ENCODE results near the gene LMCD1. TPM values are rescaled to one million over a fixed set of nuclear protein-coding genes. Genes with fewer than 3 reads are reported as not detected.

LMCD1 gene
- total RNA-seq, 2 donors from 2014 or later, result 2.2 to 2.9 TPM

GRCh38 chr3:8581806-8582445 is 80.3 kb downstream of the LMCD1 start:
- Mint-ChIP-seq H3K4me1 (ENCODE audit: low read depth) (no peaks in the 10 kb centered on the region), H3K4me3 (no peak overlapping the region), H3K27ac (no peak overlapping the region), H3K9me3 (peaks cover 0 to 1% of the 10 kb centered on the region in 2 donors), H3K36me3 (ENCODE audit: insufficient read depth in 2 of 2) (no peaks in the 10 kb centered on the region), H3K27me3 (ENCODE audit: low read depth) (no peaks in the 10 kb centered on the region)
- ATAC-seq (replicated peaks in 1 of 2) (no peak), DNase-seq (no peak)

- DNase-seq (no peak), ATAC-seq (replicated peaks in 1 of 2) (no peak)
- Mint-ChIP-seq H3K27ac (no peak overlapping the region), H3K36me3 (ENCODE audit: insufficient read depth in 2 of 2) (no peaks in the 10 kb centered on the region), H3K9me3 (peaks cover 0 to 1% of the 10 kb centered on the region in 2 donors), H3K4me1 (ENCODE audit: low read depth) (no peaks in the 10 kb centered on the region), H3K27me3 (ENCODE audit: low read depth) (no peaks in the 10 kb centered on the region), H3K4me3 (no peak overlapping the region)
Observed at GRCh38 chr3:8584661-8585060, 83.0 kb downstream of the LMCD1 start.

GRCh38 chr3:8589880-8590556 is 88.4 kb downstream of the LMCD1 start:
- Mint-ChIP-seq H3K9me3 (no peaks in the 10 kb centered on the region), H3K27me3 (ENCODE audit: low read depth) (no peaks in the 10 kb centered on the region), H3K4me3 (no peak overlapping the region), H3K36me3 (ENCODE audit: insufficient read depth in 2 of 2) (no peaks in the 10 kb centered on the region), H3K4me1 (ENCODE audit: low read depth) (no peaks in the 10 kb centered on the region), H3K27ac (no peak overlapping the region)
- ATAC-seq (replicated peaks in 1 of 2) (no peak), DNase-seq (no peak)

- Mint-ChIP-seq H3K27ac (no peak overlapping the region), H3K4me1 (ENCODE audit: low read depth) (no peaks in the 10 kb centered on the region), H3K4me3 (no peak overlapping the region), H3K9me3 (no peaks in the 10 kb centered on the region), H3K27me3 (ENCODE audit: low read depth) (no peaks in the 10 kb centered on the region), H3K36me3 (ENCODE audit: insufficient read depth in 2 of 2) (no peaks in the 10 kb centered on the region)
- no peak for ATAC-seq (replicated peaks in 1 of 2)
- DNase-seq, result no peak
Observed at GRCh38 chr3:8593021-8593827, 91.6 kb downstream of the LMCD1 start.

GRCh38 chr3:8595252-8595651 is 93.6 kb downstream of the LMCD1 start:
- DNase-seq (no peak), ATAC-seq (replicated peaks in 1 of 2) (no peak)
- Mint-ChIP-seq H3K4me1 (ENCODE audit: low read depth) (no peaks in the 10 kb centered on the region), H3K9me3 (no peaks in the 10 kb centered on the region), H3K4me3 (no peak overlapping the region), H3K36me3 (ENCODE audit: insufficient read depth in 2 of 2) (no peaks in the 10 kb centered on the region), H3K27me3 (ENCODE audit: low read depth) (no peaks in the 10 kb centered on the region), H3K27ac (no peak overlapping the region)

- no peak for ATAC-seq (replicated peaks in 1 of 2)
- no peak overlapping the region for H3K4me3 Mint-ChIP-seq
- H3K27ac Mint-ChIP-seq, result no peak overlapping the region
- no peak for DNase-seq
- no peaks in the 10 kb centered on the region for H3K36me3 Mint-ChIP-seq (ENCODE audit: insufficient read depth in 2 of 2)
- no peaks in the 10 kb centered on the region for H3K9me3 Mint-ChIP-seq
- no peaks in the 10 kb centered on the region for H3K4me1 Mint-ChIP-seq (ENCODE audit: low read depth)
- H3K27me3 Mint-ChIP-seq (ENCODE audit: low read depth), result no peaks in the 10 kb centered on the region
Observed at GRCh38 chr3:8595695-8596115, 94.1 kb downstream of the LMCD1 start.

GRCh38 chr3:8596321-8597218 is 94.9 kb downstream of the LMCD1 start:
- no peak for ATAC-seq (replicated peaks in 1 of 2)
- H3K27me3 Mint-ChIP-seq (ENCODE audit: low read depth), result no peaks in the 10 kb centered on the region
- H3K36me3 Mint-ChIP-seq (ENCODE audit: insufficient read depth in 2 of 2), result no peaks in the 10 kb centered on the region
- no peaks in the 10 kb centered on the region for H3K4me1 Mint-ChIP-seq (ENCODE audit: low read depth)
- no peak overlapping the region for H3K27ac Mint-ChIP-seq
- H3K9me3 Mint-ChIP-seq, result no peaks in the 10 kb centered on the region
- no peak for DNase-seq
- H3K4me3 Mint-ChIP-seq, result no peak overlapping the region

- H3K4me1 Mint-ChIP-seq (ENCODE audit: low read depth), result no peaks in the 10 kb centered on the region
- no peaks in the 10 kb centered on the region for H3K27me3 Mint-ChIP-seq (ENCODE audit: low read depth)
- H3K4me3 Mint-ChIP-seq, result no peak overlapping the region
Observed at GRCh38 chr3:8597219-8597853, 95.7 kb downstream of the LMCD1 start.

GRCh38 chr3:8599146-8599545 is 97.5 kb downstream of the LMCD1 start:
- Mint-ChIP-seq H3K36me3 (ENCODE audit: insufficient read depth in 2 of 2) (no peaks in the 10 kb centered on the region), H3K27me3 (ENCODE audit: low read depth) (no peaks in the 10 kb centered on the region), H3K4me3 (no peak overlapping the region), H3K9me3 (no peaks in the 10 kb centered on the region), H3K27ac (no peak overlapping the region), H3K4me1 (ENCODE audit: low read depth) (no peaks in the 10 kb centered on the region)
- no peak for DNase-seq
- no peak for ATAC-seq (replicated peaks in 1 of 2)

More at GRCh38 chr3:8597219-8597853, 95.7 kb downstream of the LMCD1 start:
- no peaks in the 10 kb centered on the region for H3K36me3 Mint-ChIP-seq (ENCODE audit: insufficient read depth in 2 of 2)
- H3K27ac Mint-ChIP-seq, result no peak overlapping the region
- H3K9me3 Mint-ChIP-seq, result no peaks in the 10 kb centered on the region
- ATAC-seq (replicated peaks in 1 of 2) (no peak), DNase-seq (no peak)

- Mint-ChIP-seq H3K4me1 (ENCODE audit: low read depth) (no peaks in the 10 kb centered on the region), H3K36me3 (ENCODE audit: insufficient read depth in 2 of 2) (no peaks in the 10 kb centered on the region), H3K27ac (no peak overlapping the region), H3K9me3 (no peaks in the 10 kb centered on the region), H3K27me3 (ENCODE audit: low read depth) (no peaks in the 10 kb centered on the region), H3K4me3 (no peak overlapping the region)
- DNase-seq (no peak), ATAC-seq (replicated peaks in 1 of 2) (no peak)
Observed at GRCh38 chr3:8600457-8600856, 98.8 kb downstream of the LMCD1 start.

GRCh38 chr3:8603115-8603710 is 101.6 kb downstream of the LMCD1 start:
- Mint-ChIP-seq H3K9me3 (no peaks in the 10 kb centered on the region), H3K4me1 (ENCODE audit: low read depth) (no peaks in the 10 kb centered on the region), H3K27ac (no peak overlapping the region), H3K36me3 (ENCODE audit: insufficient read depth in 2 of 2) (no peaks in the 10 kb centered on the region), H3K27me3 (ENCODE audit: low read depth) (no peaks in the 10 kb centered on the region), H3K4me3 (no peak overlapping the region)
- ATAC-seq (replicated peaks in 1 of 2) (no peak), DNase-seq (no peak)

GRCh38 chr3:8604006-8604405 is 102.4 kb downstream of the LMCD1 start:
- DNase-seq, result no peak
- H3K27me3 Mint-ChIP-seq (ENCODE audit: low read depth), result no peaks in the 10 kb centered on the region
- no peak for ATAC-seq (replicated peaks in 1 of 2)
- no peaks in the 10 kb centered on the region for H3K4me1 Mint-ChIP-seq (ENCODE audit: low read depth)
- H3K4me3 Mint-ChIP-seq, result no peak overlapping the region
- H3K27ac Mint-ChIP-seq, result no peak overlapping the region
- no peaks in the 10 kb centered on the region for H3K36me3 Mint-ChIP-seq (ENCODE audit: insufficient read depth in 2 of 2)
- no peaks in the 10 kb centered on the region for H3K9me3 Mint-ChIP-seq

Measured in activated T-cell treated with anti-CD3 and anti-CD28 coated beads, Interleukin-2, amount 50 U/mL, for 72 hours (primary cell).